Fibroblast of the conjunctiva (primary cell): ENCODE measurements around the gene UFC1.
"Not testable (repeated sequence)": the region's sequence is repeated elsewhere in the genome, so short reads cannot be mapped to it uniquely, and the experiment has no call there.

Source experiments
- DNase-seq: peaks from one replicate; pipeline ENCODE4 v3.0.0-alpha.2; 2010; ENCODE audit warnings: low read depth

UFC1 gene

GRCh38 chr1:161153682-161154337, at the start of gene UFC1:
UFC1 (plus strand) TSS chr1:161153978; CDS start chr1:161153998, 20 bp downstream.
- DNase-seq = peak; percentile 89

DNA sequence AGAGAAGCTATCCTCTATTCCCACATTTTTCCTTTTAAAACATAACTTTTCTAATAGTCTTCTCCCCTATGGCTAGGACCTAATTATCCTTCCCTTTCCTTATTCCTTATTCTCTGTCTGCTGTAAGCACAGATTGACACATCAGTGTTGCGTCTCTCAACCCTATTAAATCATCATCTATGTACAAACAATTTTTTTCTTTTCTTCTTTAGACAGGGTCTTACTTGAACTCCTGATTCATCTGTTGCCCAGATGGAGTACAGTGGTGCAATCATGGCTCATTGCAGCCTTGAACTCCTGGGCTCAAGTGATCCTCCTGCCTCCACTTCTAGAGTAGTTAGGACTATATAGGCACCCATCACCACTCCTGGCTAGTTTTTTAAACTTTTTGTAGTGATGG, 47.3 kb upstream of the UFC1 start:
- DNase-seq = no peak

DNA sequence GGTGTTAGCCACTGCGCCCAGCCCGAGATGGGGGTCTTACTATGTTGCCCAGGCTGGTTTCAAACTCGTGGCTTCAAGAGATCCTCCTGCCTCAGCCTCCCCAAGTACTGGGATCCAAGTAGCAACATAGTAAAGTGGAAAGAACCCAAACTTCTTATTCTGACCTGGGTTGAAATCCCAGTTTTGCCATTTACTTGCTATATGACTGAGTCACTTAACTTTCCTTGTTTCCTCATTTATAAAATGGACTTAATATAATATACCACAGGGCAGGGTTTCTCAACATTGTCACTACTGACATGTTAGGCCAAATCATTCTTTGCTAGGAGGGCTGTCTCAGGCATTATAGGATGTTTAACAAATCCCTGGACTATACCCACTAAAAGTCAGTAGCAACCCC, 42.7 kb upstream of the UFC1 start:
- no peak for DNase-seq

GRCh38 chr1:161111527-161111926, 42.3 kb upstream of the UFC1 start:
- no peak for DNase-seq

- DNase-seq = no peak
Measured at GRCh38 chr1:161113915-161114314, 39.9 kb upstream of the UFC1 start.

- DNase-seq = no peak
Measured at GRCh38 chr1:161114556-161114955, 39.2 kb upstream of the UFC1 start.

GRCh38 chr1:161115132-161115711, 38.6 kb upstream of the UFC1 start:
- DNase-seq = peak; percentile 93

GRCh38 chr1:161115961-161116360, 37.8 kb upstream of the UFC1 start:
- DNase-seq = not testable (repeated sequence)

- DNase-seq = peak; percentile 71
Measured at GRCh38 chr1:161117759-161118581, 35.8 kb upstream of the UFC1 start, which contains the start of the genes NIT1 and PFDN2. NIT1 (plus strand) TSS chr1:161118105; CDS start chr1:161118177, 72 bp downstream. PFDN2 (minus strand) TSS chr1:161118037; CDS start chr1:161118026, 11 bp downstream.

- peak; percentile 61 for DNase-seq
Measured at GRCh38 chr1:161119092-161119903, 34.5 kb upstream of the UFC1 start.

- DNase-seq = no peak
Measured at GRCh38 chr1:161121042-161121650, 32.6 kb upstream of the UFC1 start.

GRCh38 chr1:161121834-161122233, 31.9 kb upstream of the UFC1 start:
- no peak for DNase-seq

DNA sequence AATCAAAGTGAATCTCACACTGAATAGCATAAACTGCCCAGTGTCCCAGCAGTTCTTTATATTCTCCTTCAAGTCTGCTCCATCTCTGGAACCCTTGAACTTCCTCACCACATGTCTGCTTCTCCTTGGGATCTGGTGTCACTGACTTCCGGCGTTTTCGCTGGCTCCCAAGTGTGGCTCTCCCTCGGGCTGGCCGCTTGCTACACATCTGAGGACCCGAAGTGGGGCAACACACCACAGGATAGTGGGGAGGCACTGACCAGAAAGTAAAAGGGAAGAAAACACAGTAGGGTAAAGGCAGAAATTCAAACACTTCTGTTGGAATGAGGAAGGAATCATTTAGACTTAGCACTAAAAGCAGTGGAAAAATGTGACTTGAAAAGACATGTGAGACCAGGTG, 30.8 kb upstream of the UFC1 start:
- DNase-seq = no peak

DNA sequence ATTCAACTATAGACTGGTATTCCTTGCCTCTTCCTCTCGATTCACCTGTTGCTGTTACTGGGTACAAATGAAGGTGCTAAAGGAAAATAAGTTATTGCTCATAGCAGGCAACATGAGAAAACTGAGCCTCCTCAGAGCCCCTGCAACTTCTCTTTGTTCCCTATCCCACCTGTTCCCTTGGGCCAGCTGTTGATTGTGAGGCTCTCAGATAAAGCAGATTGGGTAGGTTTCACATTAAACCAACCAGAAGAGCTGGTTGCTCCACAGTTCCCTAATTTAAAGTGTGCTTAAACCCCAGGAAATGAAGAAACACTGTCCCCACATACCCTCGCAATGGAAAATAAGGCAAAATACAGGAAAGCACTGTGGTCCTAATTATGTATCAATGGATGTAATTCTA, 26.1 kb upstream of the UFC1 start:
- DNase-seq = no peak

DNA sequence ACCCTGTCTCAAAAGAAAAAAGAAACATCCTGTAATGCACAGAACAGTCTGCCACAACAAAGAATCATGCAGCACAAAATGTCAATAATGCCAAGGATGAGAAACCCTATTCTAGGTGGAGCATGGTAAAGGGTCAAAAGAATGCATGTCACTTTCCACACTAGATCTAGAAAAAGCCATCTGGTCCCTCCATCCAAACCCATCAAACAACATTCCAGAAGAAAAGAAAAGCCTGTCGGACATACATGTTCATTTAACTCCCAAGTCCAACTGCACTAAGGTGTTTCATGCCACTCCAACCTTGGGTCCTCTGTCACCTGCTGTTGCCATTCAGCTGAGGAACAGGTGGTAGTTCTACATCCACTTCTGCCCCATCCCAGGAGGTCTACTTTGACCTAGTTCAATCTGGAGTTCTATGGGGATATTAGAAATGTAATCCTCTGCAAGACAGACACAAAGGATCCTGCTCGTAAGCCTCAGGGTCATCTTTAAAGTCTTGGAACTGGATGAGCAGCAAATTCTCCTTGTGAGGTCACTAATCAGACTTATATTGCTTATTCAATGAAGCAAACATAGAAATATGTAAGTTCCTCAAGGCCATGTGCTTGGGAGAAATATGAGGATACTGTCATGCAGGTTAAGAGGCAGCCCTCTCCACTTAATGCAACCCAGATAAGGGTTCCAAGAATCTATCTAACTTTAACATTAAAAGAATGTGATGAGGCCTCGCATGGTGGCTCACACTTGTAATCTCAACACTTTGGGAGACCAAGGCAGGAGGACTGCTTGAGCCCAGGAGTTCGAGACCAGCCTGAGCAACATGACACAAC, 25.0 kb upstream of the UFC1 start:
- DNase-seq = no peak

DNA sequence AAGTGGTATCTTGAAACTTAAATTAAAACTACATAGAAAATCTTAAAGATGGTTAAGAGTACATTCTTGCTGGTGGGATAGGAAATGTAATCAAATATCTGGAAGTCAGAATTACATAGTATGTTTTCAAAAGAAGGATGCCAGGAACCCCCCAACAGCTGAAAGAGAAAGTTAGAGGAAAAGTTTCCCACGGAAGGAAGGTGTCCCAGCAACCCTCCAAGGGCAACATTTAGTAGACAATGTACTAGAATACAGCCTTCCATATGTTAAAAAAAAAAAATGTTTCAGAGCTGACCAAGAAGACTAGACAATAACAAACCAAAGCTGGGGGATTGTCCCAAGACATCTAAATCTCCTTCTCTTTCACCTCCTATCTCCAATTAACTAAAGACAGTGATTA, 23.5 kb upstream of the UFC1 start:
- DNase-seq = no peak

DNA sequence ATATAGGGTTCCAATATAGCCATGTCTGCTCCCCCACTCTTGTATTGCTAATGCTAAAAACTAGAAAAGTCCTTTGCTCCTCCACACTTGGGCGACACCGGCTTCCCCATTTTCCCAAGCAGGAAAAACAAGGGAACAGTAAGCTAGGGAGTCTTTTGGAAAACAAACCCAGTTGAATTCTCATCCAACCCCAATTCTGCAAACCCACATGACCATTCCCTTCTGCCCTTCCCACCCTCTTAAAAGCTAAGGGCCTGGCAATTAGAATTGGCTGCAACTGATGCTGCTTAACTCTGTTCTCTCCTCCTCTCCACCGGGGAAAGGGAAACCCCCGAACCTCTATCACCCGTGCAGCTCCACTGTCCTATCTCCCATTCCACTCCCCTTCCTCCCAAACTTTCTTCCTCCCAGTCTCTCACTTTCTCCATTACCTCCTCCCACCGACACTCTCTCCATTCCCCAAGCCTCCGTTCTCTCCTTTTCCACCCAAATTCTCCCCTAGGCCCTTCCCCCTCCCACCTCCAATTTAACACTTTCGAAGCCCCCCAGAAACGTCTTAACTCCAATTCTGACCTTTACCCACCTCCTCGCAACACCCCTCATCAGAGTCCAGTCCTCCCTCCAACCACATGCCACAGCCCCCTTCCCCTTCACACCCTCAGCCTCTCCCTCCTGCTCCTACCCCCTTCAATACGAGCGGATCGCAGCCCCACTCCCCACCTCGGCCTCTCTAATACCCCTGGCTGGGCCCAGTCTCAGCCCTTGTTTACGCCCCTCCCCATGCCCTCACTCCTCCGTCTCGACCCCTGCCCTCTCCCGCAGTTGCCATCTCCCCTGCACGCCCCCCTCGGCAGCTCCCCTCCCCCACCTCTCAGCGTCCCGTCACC, 22.0 kb upstream of the UFC1 start:
- DNase-seq = no peak

DNA sequence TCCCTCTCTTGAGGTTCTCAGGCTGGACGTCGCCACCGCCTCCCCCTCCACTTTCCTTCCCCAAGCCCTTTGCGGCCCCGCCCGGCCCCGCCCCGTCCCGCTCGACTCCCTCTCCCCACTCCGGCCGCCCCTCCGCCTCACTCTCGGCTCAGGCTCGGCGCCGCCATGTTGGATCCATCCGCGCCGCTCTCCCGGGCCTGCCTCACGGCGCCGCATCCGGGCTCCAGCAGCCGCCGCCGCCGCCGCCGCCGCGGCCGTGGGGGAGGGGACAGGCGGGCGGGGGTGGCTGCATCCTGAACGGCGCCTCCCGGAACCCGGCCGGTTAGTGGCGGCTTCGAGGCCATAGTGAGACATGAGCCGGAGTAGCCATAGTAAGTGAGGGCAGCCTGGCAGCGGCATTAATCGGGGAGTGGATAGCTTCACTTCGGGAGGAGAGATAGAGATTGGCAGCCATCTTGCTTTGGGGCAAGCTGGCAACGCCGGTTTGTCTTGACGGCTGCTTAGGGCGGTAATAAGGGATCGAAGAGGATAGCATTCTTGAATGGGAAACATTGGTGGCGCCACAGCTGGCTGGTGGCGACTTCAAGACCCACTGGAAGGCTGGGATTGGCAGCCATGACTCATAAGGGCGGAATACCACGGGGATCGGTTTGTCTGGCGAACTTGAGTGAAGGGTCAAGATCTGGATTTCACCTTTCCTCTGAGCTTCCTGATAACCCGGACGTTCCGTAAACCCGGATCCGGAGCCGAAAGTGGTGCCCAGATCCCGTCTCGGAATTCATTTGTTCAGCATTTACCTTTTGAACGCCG, 21.2 kb upstream of the UFC1 start, which contains the start of gene DEDD:
TSS of gene DEDD (minus strand) at position 258 of the 810 bp plus-strand sequence. CDS start 8,205 bp downstream, outside the sequence.
- DNase-seq = peak; percentile 95
